ENCODE measurements around the gene SPSB4. TPM values are rescaled to one million over a fixed set of nuclear protein-coding genes. Genes with fewer than 3 reads are reported as not detected.

Gene SPSB4
- total RNA-seq, 2 donors from 2014 or later: 7.5 to 8.2 TPM

GRCh38 chr3:141039589-141039988 is 11.6 kb upstream of the SPSB4 start:
- Histone ChIP-seq H3K27ac (ENCODE audit: low read depth, low read length) (no peak overlapping the region), H3K9ac (ENCODE audit: extremely low read depth, low read length, poor library complexity, severe bottlenecking) (no peak overlapping the region), H3K4me3 (ENCODE audit: low read length) (no peak overlapping the region), H3K27me3 (ENCODE audit: control insufficient read depth, insufficient read depth, low read length, poor library complexity, severe bottlenecking) (no peaks in the 10 kb centered on the region), H3K36me3 (ENCODE audit: control insufficient read depth, insufficient read depth, low read length) (no peaks in the 10 kb centered on the region), H3K4me1 (ENCODE audit: control insufficient read depth, insufficient read depth, low read length) (no peaks in the 10 kb centered on the region), H3K9me3 (ENCODE audit: control insufficient read depth, low read length) (no peaks in the 10 kb centered on the region)
- DNase-seq: no peak
- no peak overlapping the region for H3K27ac Mint-ChIP-seq
- no peak for TF ChIP-seq CTCF (conservative IDR thresholded peaks at IDR 0.05)
- H3K27me3 Mint-ChIP-seq (ENCODE audit: insufficient read depth): peaks cover 3% of the 10 kb centered on the region
- no peaks in the 10 kb centered on the region for H3K36me3 Mint-ChIP-seq (ENCODE audit: low read depth)
- 80 to 90% methylated on average over 3 to 5 of the region's 5 CpGs for WGBS, 2 experiments (ENCODE audit: insufficient coverage in 1 of 2, insufficient read length in 1 of 2)
- H3K4me1 Mint-ChIP-seq: peaks cover 2% of the 10 kb centered on the region
- H3K9me3 Mint-ChIP-seq: no peaks in the 10 kb centered on the region
- no peak overlapping the region for H3K4me3 Mint-ChIP-seq

GRCh38 chr3:141044695-141045641 is 6.2 kb upstream of the SPSB4 start:
- Mint-ChIP-seq H3K4me3 (no peak overlapping the region), H3K27ac (no peak overlapping the region), H3K4me1 (no peaks in the 10 kb centered on the region), H3K27me3 (ENCODE audit: insufficient read depth) (peaks cover 29% of the 10 kb centered on the region), H3K36me3 (ENCODE audit: low read depth) (no peaks in the 10 kb centered on the region), H3K9me3 (no peaks in the 10 kb centered on the region)
- WGBS, 2 experiments (ENCODE audit: insufficient coverage in 1 of 2, insufficient read length in 1 of 2): 89 to 100% methylated on average over 3 to 4 of the region's 4 CpGs
- H3K4me3 ChIP-seq (ENCODE audit: low read length): no peak overlapping the region
- no peaks in the 10 kb centered on the region for H3K4me1 ChIP-seq (ENCODE audit: control insufficient read depth, insufficient read depth, low read length)
- H3K27ac ChIP-seq (ENCODE audit: low read depth, low read length): no peak overlapping the region
- H3K9ac ChIP-seq (ENCODE audit: extremely low read depth, low read length, poor library complexity, severe bottlenecking): no peak overlapping the region
- no peaks in the 10 kb centered on the region for H3K36me3 ChIP-seq (ENCODE audit: control insufficient read depth, insufficient read depth, low read length)
- no peaks in the 10 kb centered on the region for H3K9me3 ChIP-seq (ENCODE audit: control insufficient read depth, low read length)
- no peak for DNase-seq
- H3K27me3 ChIP-seq (ENCODE audit: control insufficient read depth, insufficient read depth, low read length, poor library complexity, severe bottlenecking): peaks cover 22% of the 10 kb centered on the region
- no peak for TF ChIP-seq CTCF (conservative IDR thresholded peaks at IDR 0.05)

- Mint-ChIP-seq H3K9me3 (no peaks in the 10 kb centered on the region), H3K4me3 (no peak overlapping the region), H3K4me1 (peaks cover 5% of the 10 kb centered on the region), H3K36me3 (ENCODE audit: low read depth) (no peaks in the 10 kb centered on the region), H3K27ac (no peak overlapping the region), H3K27me3 (ENCODE audit: insufficient read depth) (peaks cover 38% of the 10 kb centered on the region)
- Histone ChIP-seq H3K9me3 (ENCODE audit: control insufficient read depth, low read length) (no peaks in the 10 kb centered on the region), H3K4me3 (ENCODE audit: low read length) (no peak overlapping the region), H3K27me3 (ENCODE audit: control insufficient read depth, insufficient read depth, low read length, poor library complexity, severe bottlenecking) (peaks cover 30% of the 10 kb centered on the region), H3K4me1 (ENCODE audit: control insufficient read depth, insufficient read depth, low read length) (no peaks in the 10 kb centered on the region), H3K36me3 (ENCODE audit: control insufficient read depth, insufficient read depth, low read length) (no peaks in the 10 kb centered on the region), H3K27ac (ENCODE audit: low read depth, low read length) (no peak overlapping the region), H3K9ac (ENCODE audit: extremely low read depth, low read length, poor library complexity, severe bottlenecking) (no peak overlapping the region)
- TF ChIP-seq CTCF (conservative IDR thresholded peaks at IDR 0.05): no peak
- WGBS, 2 experiments (ENCODE audit: insufficient coverage in 1 of 2, insufficient read length in 1 of 2): 83 to 100% methylated on average over 1 of the region's 1 CpG
- no peak for DNase-seq
Observed at GRCh38 chr3:141045849-141046248, 5.3 kb upstream of the SPSB4 start.
